Esophagus (tissue), 2 donors: Measurements from ENCODE around the gene TEX52. TPM values are rescaled to one million over a fixed set of nuclear protein-coding genes. Genes with fewer than 3 reads are reported as not detected.

Experiments used
- H3K27ac ChIP-seq, 2 donors: one replicate each; pipeline ENCODE4 v1.5.1; 2013; ENCODE audit warnings: low read depth in 2 of 2, mild to moderate bottlenecking in 2 of 2, inconsistent platforms in 1 of 2, low read length in 1 of 2, moderate library complexity in 1 of 2
- H3K27me3 ChIP-seq, 2 donors: one replicate each; pipeline ENCODE4 v1.6.1; 2013; ENCODE audit warnings: low read length in 2 of 2, control low read depth in 1 of 2, mild to moderate bottlenecking in 1 of 2; ENCODE audit not compliant: insufficient read depth in 2 of 2, control insufficient read depth in 1 of 2
- H3K36me3 ChIP-seq, 2 donors: one replicate each; pipeline ENCODE4 v1.6.1; 2013; ENCODE audit warnings: low read length in 1 of 2; ENCODE audit not compliant: control insufficient read depth in 2 of 2, insufficient read depth in 2 of 2
- H3K4me1 ChIP-seq, 2 donors: one replicate each; pipeline ENCODE4 v1.6.1; 2013; ENCODE audit warnings: low read length in 1 of 2; ENCODE audit not compliant: control insufficient read depth in 2 of 2, insufficient read depth in 2 of 2
- H3K4me3 ChIP-seq, 2 donors: one replicate each; pipeline ENCODE4 v1.5.1; 2013; ENCODE audit warnings: low read length in 2 of 2, mild to moderate bottlenecking in 2 of 2, low read depth in 1 of 2, moderate library complexity in 1 of 2
- H3K9me3 ChIP-seq, 2 donors: one replicate each; pipeline ENCODE4 v1.6.1; 2013; ENCODE audit warnings: mild to moderate bottlenecking in 2 of 2, low read depth in 1 of 2, low read length in 1 of 2, moderate library complexity in 1 of 2; ENCODE audit not compliant: control insufficient read depth in 2 of 2, insufficient read depth in 1 of 2
- WGBS, 2 donors: extraction: QIAGEN DNeasy Blood & Tissue Kit; methylation state at CpG; one replicate each; pipeline ENCODE4 v1.1.7; 2013; 5-methylcytosine and 5-hydroxymethylcytosine counted together
- polyA plus RNA-seq, 2 donors: library from polyadenylated mRNA; stranded (reverse); fragments of 200-250 nt; gene quantifications; one replicate each; pipeline ENCODE4 v1.2.3, GENCODE V29; 2013
- donor health status: healthy with polysubstance abuse.
- donor health status: Bipolar disorder and iron deficiency.

TEX52 gene
- polyA plus RNA-seq, 2 donors, result not detected

GRCh38 chr12:2891240-2892053, 34.6 kb upstream of the TEX52 start:
- 19 to 20% methylated on average over 42 of the region's 42 CpGs for WGBS, 2 donors
- Histone ChIP-seq H3K9me3 (no peaks in the 10 kb centered on the region), H3K4me1 (no peaks in the 10 kb centered on the region), H3K4me3 (peak overlapping the region; percentile 88 to 89), H3K27me3 (no peaks in the 10 kb centered on the region), H3K36me3 (no peaks in the 10 kb centered on the region), H3K27ac (peak overlapping the region; percentile 92 to 96)

DNA sequence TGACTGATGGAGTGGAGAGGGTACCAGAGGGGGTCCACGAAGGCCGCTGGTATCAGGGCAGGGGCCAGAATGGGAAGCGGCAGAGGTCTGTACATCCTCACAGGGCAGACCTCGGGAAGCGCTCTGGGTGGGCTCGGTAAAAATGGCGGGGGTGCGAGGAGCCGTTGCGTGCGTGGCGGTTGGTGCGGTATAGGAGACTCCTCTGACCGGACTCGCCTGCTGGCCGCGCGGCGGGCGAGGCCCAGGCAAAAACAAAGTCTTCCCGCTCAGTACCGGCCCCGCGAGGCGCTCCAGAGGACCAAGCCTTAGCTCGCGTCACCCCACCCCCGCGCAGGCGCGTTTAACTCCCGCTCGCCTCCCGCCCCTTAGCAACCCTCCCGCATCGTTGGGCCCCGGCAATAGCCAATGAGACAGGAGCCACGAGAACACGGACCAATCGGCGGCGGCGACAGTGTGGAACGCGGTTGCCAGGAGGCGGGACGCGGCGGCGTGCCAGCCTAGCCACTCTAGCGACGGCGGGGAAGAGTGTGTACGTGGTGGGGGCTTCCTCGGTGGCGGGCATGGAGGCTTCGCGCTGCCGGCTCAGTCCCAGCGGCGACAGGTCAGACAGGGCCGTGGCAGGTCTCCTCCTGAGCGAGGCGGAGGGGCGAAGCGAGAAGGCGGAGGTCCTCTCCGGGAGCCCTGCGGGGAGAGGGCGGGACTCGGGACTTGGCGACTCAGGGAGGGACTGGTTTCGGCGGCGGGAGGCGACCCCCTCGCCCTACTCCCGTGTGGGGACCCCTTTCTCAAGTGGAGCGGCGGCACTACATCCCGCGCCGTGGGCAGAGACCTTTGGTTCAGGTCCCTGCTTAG, 33.8 kb upstream of the TEX52 start, which contains the start of gene TULP3:
TULP3 (plus strand) TSS at position 504 of the 852 bp plus-strand sequence; CDS start at position 561, 57 bp downstream.
- WGBS, 2 donors, result 0% methylated on average over 82 to 83 of the region's 83 CpGs

DNA sequence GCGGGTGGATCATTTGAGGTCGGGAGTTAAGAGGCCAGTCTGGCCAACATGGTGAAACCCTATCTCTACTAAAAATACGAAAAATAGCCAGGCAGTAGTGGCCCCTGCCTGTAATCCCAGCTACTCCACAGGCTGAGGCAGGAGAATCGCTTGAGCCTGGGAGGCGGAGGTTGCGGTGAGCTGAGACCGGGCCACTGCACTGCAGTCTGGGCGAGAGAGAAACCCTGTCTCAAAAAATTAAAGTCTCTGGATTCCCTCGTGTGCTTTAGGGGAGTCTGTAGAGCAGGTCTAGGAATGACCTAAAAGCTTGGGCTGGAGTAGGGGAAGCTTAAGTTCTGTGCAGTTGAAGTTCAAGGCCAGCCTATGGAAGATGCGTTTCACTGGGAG, 33.2 kb upstream of the TEX52 start:
- no peaks in the 10 kb centered on the region for H3K9me3 ChIP-seq
- no peaks in the 10 kb centered on the region for H3K27me3 ChIP-seq
- no peaks in the 10 kb centered on the region for H3K4me1 ChIP-seq
- H3K27ac ChIP-seq, result peak overlapping the region; percentile 90 to 92
- 72% methylated on average over 10 of the region's 10 CpGs for WGBS, 2 donors
- peak overlapping the region; percentile 88 to 89 for H3K4me3 ChIP-seq
- no peaks in the 10 kb centered on the region for H3K36me3 ChIP-seq

More for the DNA sequence above, 33.8 kb upstream of the TEX52 start, which contains the start of gene TULP3:
- Histone ChIP-seq H3K4me3 (peak within 1 kb of the TSS; percentile 88 to 89), H3K27me3 (no peaks in the 10 kb centered on the region), H3K36me3 (no peaks in the 10 kb centered on the region), H3K27ac (peak within 1 kb of the TSS; percentile 92 to 96), H3K4me1 (no peaks in the 10 kb centered on the region), H3K9me3 (no peaks in the 10 kb centered on the region)

DNA sequence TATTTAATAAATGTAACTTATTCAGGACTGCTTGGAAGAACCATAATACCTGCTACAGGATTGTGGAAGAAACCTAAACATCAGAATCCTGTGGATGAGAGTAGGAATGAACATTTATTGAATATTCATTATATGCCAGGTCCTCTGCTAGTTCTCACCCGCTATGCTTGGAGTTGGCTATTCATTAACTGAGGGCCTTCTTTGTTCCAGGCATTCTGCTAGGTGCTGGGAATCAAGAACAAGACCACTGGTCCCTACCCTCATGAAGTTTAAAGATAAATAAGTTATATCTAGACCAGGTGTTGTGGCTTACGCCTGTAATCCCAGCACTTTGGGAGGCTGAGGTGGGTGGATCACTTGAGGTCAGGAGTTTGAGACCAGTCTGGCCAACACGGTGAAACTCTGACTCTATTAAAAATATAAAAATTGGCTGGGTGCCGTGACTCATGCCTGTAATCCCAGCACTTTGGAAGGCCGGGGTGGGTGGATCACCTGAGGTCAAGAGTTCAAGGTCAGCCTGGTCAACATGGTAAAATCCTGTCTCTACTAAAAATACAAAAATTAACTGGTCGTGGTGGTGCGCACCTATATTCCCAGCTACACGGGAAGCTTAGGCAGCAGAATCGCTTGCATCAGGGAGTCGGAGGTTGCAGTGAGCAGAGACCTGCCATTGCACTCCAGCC, 30.1 kb upstream of the TEX52 start:
- 85 to 89% methylated on average over 10 of the region's 10 CpGs for WGBS, 2 donors
- no peaks in the 10 kb centered on the region for H3K4me1 ChIP-seq
- H3K4me3 ChIP-seq, result no peak overlapping the region
- no peak overlapping the region for H3K27ac ChIP-seq
- H3K36me3 ChIP-seq, result no peaks in the 10 kb centered on the region
- H3K9me3 ChIP-seq, result no peaks in the 10 kb centered on the region
- no peaks in the 10 kb centered on the region for H3K27me3 ChIP-seq

DNA sequence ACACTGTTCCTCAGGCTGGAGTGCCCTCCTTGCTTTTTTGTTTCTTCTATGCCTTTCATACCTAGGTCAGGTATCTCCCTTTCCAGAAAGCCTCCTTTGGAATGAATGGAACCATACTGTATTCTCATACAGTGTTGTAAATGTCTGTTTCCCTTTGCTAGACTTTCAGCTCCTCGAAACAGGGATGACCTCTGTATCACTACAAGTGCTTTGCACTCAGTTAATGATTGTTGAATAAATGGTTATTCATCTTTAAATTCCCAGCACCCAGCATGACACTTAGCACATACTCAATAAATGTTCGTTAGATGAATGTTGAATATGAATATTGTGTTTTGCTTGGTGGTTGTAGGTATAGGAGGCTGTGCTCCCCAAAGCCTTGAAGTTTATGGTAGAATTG, 28.0 kb upstream of the TEX52 start:
- WGBS, 2 donors, result 78 to 86% methylated on average over 2 of the region's 2 CpGs
- Histone ChIP-seq H3K9me3 (no peaks in the 10 kb centered on the region), H3K27me3 (no peaks in the 10 kb centered on the region), H3K4me1 (no peaks in the 10 kb centered on the region), H3K27ac (no peak overlapping the region), H3K36me3 (no peaks in the 10 kb centered on the region), H3K4me3 (no peak overlapping the region)

DNA sequence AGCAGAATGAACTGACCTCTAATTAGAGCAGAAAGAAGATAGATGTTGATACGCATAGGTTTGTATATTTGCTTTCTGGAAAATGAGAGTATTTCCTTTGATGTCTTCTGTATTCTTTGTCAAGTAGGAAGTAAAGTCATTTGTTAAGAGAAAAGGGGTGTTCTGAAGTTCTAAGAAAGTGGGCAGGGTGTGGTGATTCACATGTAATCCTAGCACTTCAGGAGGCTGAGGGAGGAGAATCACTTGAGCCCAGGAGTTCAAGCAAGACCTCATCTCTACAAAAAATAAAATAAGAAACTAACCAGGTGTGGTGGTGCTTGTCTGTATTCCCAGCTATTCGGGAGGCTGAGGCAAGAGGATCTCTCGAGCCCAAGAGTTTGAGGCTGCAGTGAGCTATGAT, 23.0 kb upstream of the TEX52 start:
- H3K27ac ChIP-seq, result no peak overlapping the region
- 97 to 99% methylated on average over 3 of the region's 3 CpGs for WGBS, 2 donors
- peaks cover 0 to 6% of the 10 kb centered on the region in 2 donors for H3K4me1 ChIP-seq
- H3K36me3 ChIP-seq, result no peaks in the 10 kb centered on the region
- H3K27me3 ChIP-seq, result no peaks in the 10 kb centered on the region
- H3K9me3 ChIP-seq, result no peaks in the 10 kb centered on the region
- H3K4me3 ChIP-seq, result no peak overlapping the region

DNA sequence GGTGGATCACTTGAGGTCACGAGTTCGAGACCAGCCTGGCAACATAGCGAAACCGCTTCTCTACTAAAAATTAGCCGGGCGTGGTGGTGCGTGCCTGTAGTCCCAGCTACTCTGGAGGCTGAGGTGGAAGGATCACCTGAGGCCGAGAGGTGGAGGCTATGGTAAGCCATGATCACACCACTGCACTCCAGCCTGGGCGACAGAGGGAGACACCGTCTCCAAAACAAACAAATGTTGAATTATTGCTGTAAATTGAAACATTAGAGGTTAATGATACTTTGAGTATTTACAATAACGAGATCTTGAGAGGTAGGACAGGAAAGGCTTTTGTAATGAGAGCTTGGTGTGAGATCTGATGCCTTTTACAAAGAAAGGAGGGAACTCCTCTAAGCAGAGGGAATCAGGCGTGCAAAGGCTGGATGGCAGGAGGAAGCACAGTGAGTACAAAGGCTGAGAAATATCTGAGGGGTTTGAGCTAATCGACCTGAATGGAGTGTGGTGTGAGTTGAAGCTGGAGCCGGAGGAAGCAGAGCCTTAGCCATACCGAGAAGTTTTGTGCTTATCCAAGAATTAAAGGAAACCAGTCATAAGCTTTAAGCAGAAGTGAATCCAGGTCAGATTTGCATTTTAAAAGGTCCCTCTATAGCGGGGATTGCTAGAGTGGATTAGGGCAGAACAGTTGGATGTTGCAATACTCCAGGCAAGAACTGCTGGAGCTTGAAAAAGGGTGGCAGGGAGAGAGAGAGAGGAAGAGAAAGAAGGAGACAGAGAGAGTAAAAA, 21.3 kb upstream of the TEX52 start:
- peak overlapping the region; percentile 64 to 86 for H3K4me3 ChIP-seq
- 30% methylated on average over 16 of the region's 16 CpGs for WGBS, 2 donors
- H3K27ac ChIP-seq, result peak overlapping the region; percentile 90 to 97
- no peaks in the 10 kb centered on the region for H3K9me3 ChIP-seq
- peaks cover 0 to 6% of the 10 kb centered on the region in 2 donors for H3K4me1 ChIP-seq
- no peaks in the 10 kb centered on the region for H3K27me3 ChIP-seq
- H3K36me3 ChIP-seq, result no peaks in the 10 kb centered on the region

DNA sequence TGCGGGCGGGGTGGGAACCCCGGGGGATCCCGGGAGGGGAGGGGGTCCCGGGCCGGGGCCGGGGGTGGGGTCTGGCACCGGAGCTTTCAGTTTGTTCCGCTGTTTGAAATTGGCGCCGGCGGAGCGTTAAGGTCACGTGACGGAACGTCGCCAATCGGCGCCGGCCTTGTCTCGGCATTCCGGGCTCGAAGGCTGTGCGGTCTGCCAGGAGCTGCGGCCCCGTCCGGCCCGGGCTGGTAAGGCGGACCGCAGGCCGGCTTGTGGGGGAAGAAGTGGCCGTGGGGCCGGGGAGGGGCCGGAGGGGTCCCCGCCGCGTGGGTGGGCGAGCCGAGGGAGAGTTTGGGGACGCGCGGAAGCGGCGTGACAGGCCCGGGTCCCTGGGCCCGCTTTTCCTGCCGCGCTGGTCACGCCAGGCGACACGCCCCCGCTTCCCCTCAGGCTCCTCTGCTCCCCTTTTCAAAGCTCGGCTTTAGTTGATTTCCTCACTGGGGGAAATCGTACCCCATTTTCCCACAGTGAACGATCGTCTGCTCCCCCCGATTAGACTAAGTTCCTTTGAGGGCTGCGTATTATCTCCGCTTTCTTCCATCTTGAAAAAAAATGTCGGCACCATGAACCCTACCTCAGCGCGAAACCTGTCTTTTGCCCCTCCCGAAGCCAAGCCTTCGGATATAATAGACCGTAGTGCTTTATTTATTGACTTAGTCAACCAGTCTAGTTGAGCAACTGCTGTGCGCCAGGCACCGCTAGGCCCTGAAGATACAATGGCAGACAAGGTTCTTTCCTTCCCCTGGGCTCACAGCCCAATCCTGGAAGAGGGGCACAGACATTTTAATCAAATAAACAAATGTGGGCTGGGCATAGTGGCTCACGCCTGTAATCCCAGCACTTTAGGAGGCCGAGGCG, 20.5 kb upstream of the TEX52 start, which contains the start of the genes FOXM1 and RHNO1:
FOXM1 (minus strand) TSS at position 128 of the 906 bp plus-strand sequence. CDS start 2,696 bp downstream, outside the sequence.
RHNO1 (plus strand) TSS at position 177 of the 906 bp plus-strand sequence. CDS start 8,144 bp downstream, outside the sequence.
- 0% methylated on average over 59 to 70 of the region's 70 CpGs for WGBS, 2 donors

More for the DNA sequence above, 20.5 kb upstream of the TEX52 start, which contains the start of the genes FOXM1 and RHNO1:
- Histone ChIP-seq H3K27me3 (no peaks in the 10 kb centered on the region), H3K36me3 (no peaks in the 10 kb centered on the region), H3K27ac (peak within 1 kb of the TSS; percentile 90 to 97), H3K9me3 (no peaks in the 10 kb centered on the region), H3K4me1 (peaks cover 0 to 6% of the 10 kb centered on the region in 2 donors), H3K4me3 (peak within 1 kb of the TSS; percentile 64 to 86)
